ENCODE data around the gene BTK.
A peak's percentile ranks its signal among the peaks of the same experiment; 100 is the strongest.

Gene BTK

GRCh38 chrX:101385795-101386541 lies at the start of gene BTK:
Gene BTK (minus strand): TSS chrX:101386191. CDS start chrX:101375284, 10,907 bp downstream.
- DNase-seq: no peak

- DNase-seq: no peak
Observed at GRCh38 chrX:101430457-101431078, 44.6 kb upstream of the BTK start.

GRCh38 chrX:101429934-101430333 lies 43.9 kb upstream of the BTK start:
- no peak for DNase-seq

GRCh38 chrX:101427954-101428353 lies 42.0 kb upstream of the BTK start:
- DNase-seq: no peak

- no peak for DNase-seq
Observed at GRCh38 chrX:101419489-101419888, 33.5 kb upstream of the BTK start.

- DNase-seq: peak; percentile 43
Observed at GRCh38 chrX:101417981-101418841, 32.2 kb upstream of the BTK start.

- DNase-seq: no peak
Observed at GRCh38 chrX:101417190-101417589, 31.2 kb upstream of the BTK start.

GRCh38 chrX:101416691-101417090 lies 30.7 kb upstream of the BTK start:
- DNase-seq: no peak

GRCh38 chrX:101415180-101416145 lies 29.5 kb upstream of the BTK start:
- DNase-seq: peak; percentile 76

GRCh38 chrX:101411984-101412383 lies 26.0 kb upstream of the BTK start:
- no peak for DNase-seq

GRCh38 chrX:101410461-101410860 lies 24.5 kb upstream of the BTK start:
- peak; percentile 32 for DNase-seq

- no peak for DNase-seq
Observed at GRCh38 chrX:101409043-101409442, 23.1 kb upstream of the BTK start.

- no peak for DNase-seq
Observed at GRCh38 chrX:101408532-101408841, 22.5 kb upstream of the BTK start.

GRCh38 chrX:101407748-101408531 lies 21.9 kb upstream of the BTK start, which contains the start of the genes GLA and HNRNPH2:
Gene GLA (minus strand): TSS chrX:101407925. CDS start chrX:101407903, 22 bp downstream.
Gene HNRNPH2 (plus strand): TSS chrX:101408222. CDS start chrX:101411989, 3,767 bp downstream.
- peak; percentile 93 for DNase-seq

- no peak for DNase-seq
Observed at GRCh38 chrX:101407167-101407747, 21.3 kb upstream of the BTK start.

- no peak for DNase-seq
Observed at GRCh38 chrX:101399825-101400224, 13.8 kb upstream of the BTK start.

- DNase-seq: no peak
Observed at GRCh38 chrX:101398694-101399093, 12.7 kb upstream of the BTK start.

- no peak for DNase-seq
Observed at GRCh38 chrX:101397779-101398178, 11.8 kb upstream of the BTK start.

- DNase-seq: no peak
Observed at GRCh38 chrX:101395789-101396188, 9.8 kb upstream of the BTK start.

GRCh38 chrX:101394372-101394771 lies 8.4 kb upstream of the BTK start:
- DNase-seq: no peak

All from CD4-positive, alpha-beta T cell treated with Interleukin-12 subunit alpha and Interleukin-12 subunit beta, for 1 hour (primary cell).